Measurements from ENCODE around the gene MUC4.
"Not testable (repeated sequence)": the region's sequence is repeated elsewhere in the genome, so short reads cannot be mapped to it uniquely, and the experiment has no call there.

MUC4 gene

DNA sequence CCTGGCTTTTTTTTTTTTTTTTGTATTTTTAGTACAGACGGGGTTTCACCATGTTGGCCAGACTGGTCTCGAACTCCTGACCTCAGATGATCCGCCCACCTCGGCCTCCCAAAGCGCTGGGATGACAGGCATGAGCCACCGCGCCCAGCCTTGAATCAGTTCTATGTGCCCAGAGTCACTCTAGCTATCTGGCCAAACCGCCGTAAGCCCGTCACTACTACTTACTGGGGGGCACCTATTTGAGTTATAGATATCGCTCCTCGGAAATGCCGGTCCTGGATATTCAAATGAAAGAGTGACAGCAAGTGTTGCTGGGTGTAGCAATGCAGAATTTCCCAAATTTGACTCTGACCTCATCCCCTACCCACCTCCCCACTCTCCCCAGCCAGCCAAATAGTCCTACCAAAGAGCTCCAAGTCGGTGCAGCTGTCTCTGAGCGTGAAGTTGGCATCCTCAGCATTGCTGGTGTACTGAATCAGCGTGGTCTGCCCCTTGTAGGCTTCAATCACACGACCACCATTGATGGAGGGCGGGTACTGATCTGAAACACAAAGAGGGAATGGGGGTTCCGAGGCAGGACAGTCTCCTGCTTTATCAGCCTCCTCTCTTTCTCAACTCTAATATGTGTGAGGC is 52.9 kb downstream of the MUC4 start:
- FAIRE-seq: no peak

DNA sequence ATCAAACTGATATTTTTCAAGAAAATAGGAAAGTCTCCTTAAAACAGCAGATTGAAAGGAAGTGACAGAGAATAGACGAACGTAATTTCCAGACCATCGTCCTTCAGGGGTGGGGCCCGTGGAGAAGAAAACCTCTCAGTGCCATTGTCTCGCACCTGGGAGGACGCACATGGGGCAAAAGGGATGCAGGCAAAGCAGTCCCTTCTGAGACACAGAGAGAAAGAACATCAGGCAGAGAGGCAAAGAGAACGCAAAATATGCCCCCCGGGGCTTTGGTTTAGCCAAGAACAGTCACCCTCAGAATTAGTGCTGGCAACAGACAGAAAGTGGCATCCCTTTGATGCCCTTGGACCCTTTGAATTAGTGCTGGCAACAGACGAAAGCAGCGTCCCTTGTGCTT is 53.9 kb downstream of the MUC4 start:
- FAIRE-seq: no peak

DNA sequence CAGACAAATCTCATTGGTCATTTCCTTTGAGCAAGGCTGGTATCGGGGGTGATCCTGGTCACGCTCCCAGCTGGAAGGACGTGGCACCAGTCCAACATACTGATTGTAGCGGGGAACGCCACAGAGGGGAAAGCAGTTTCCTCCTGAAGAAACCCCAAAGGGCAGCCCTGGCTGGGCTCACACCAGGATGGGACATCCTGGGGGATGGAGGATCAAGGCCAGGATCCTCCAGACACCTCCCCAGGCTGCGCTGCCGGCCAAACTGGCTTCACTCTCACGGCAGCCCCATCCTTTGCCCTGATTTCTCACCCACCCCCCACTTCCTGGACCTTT is 54.3 kb downstream of the MUC4 start:
- FAIRE-seq: no peak

DNA sequence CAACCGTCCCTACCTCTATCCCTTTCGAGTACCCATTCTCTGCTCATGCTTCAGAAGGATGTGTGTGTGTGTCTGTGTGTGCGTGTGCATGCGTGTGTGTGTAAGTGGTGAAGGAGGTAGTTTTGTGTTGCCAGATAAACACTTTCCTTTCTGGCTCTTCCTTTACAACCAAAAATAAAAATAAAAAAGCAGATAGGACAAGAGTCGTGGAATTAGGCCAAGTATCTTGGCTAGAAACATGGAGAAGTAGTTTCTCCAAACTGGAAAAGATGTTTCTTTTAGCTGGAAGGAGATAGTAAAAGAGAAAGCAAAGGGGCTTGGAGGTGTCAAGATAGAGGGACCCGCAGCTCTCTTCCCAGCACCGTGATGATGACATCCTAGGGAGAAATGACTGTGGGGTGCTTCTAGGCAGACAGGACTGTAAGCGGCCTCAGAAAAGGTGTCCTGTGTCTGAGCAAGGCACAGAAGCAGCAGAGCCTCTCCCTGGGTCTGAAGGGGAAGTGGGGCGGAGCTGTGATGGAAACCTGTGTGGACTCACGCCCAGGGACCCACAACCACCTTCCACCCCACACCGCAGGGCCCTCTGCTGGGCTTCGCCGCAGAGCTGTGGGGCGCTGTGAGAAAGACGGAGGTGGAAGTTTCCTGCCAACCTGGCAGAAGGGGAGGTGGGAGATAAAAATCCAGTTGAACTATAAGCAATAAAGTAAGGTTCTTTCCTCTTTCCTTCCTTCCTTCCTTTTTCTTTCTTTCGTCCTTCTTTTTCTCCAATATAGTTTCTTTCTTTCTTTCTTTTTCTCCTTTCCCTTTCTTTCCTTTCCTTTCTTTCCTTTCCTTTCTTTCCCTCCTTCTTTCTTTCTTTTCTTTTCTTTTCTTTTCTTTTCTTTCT is 55.7 kb downstream of the MUC4 start:
- no peak for FAIRE-seq

DNA sequence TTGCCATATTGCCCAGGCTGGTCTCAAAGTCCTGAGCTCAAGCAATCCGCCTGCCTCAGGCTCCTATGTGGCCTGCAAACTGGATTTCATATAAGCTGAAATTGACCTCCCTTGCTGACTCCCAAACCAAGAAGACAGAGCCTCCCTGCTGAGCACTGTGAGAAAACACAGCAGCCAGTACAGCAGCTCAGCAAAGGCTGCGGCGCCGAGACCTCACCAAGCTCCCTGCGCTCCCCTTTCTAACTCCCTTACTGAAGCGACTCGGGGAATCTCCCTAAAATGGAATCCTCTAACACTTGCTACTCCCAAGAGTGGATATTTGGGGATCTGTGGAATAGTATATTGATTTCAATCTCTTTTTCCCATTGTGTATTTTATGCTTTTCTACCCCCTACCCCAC is 56.3 kb downstream of the MUC4 start:
- no peak for FAIRE-seq

DNA sequence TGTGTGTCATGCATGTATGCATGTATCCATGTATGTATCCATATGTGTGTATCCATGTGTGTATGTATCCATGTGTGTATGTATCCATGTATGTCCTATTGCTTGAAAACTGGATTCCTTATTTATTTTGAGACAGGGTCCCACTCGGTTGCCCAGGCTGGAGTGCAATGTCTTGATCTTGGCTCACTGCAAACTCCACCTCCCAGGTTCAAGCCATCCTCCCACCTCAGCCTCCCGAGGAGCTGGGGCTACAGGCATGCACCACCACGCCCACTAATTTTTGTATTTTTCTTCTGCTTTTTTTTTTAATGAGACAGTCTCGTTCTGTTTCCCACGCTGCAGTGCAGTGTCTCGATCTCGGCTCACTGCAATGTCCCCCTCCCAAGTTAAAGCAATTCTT is 56.8 kb downstream of the MUC4 start:
- FAIRE-seq: no peak

DNA sequence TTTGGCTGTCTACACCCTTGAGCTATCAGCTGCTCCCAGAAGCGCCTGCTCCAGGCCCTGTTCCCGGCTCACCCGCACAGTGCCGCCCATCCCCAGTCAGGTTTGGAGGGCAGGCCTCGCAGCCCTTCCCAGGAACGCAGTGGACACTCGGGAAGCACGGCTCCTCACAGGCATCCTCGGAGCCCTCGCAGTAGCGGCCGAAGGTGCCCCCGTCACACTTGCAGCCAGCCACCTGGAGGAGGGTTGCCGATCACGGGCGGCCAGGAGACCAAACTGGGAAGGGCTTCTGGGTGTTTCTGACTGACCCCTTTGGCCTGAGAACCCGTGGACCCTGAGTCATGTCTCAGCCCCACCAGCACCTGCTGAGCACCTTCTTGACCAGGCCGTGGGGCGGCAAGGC is 57.6 kb downstream of the MUC4 start:
- FAIRE-seq: no peak

DNA sequence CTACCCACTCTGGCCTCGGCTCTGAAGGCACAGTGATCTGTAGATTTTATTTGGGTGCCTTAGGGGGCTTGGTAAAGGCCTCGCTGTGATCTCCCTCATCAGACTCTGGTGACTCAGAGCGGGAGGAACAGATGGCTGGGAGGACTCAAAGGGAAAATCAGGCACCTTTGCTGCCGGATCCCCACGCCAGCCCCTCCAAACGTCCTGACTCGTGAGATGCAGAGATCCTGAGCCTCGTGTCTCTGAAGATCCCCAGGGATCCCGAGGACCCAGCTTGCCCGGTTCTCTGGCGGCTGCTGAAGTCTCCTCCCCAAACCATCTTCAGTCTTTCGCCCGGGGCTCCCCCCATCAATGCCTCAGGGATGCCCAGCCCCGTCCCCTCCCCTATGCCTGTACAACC is 58.1 kb downstream of the MUC4 start:
- FAIRE-seq: no peak

DNA sequence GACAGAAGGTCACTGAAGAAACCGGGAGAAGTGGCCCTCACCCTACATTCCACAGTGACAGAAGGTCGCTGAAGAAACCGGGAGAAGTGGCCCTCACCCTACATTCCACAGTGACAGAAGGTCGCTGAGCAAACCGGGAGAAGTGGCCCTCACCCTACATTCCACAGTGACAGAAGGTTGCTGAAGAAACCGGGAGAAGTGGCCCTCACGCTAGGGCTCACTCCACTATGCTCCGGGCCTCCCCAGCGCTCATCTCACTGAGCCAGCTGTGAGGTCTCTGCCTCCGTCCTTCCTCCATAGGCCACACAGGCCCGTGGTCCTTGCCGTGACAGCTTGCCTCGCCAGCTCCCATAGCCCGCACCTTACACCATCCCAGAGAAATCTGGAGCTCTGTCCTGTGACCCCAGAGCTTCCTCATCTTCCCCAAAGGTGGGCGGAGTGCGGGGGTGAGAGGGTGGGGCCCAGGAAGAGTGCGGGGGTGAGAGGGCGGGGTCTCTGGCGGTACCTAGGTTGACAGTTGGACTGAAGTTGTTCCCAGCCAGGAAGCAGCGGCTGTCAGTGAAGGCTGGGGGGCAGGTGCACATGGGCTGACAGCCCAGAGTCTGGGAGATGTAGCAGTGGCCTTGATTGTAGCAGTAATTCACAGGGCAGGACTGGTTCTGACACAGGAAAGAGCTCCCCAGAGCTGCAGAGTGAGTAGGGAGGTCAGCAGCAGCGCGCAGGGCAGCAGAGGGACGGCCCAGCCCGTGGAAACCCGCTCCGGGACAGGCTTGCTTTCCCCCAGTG is 59.0 kb downstream of the MUC4 start:
- no peak for FAIRE-seq

DNA sequence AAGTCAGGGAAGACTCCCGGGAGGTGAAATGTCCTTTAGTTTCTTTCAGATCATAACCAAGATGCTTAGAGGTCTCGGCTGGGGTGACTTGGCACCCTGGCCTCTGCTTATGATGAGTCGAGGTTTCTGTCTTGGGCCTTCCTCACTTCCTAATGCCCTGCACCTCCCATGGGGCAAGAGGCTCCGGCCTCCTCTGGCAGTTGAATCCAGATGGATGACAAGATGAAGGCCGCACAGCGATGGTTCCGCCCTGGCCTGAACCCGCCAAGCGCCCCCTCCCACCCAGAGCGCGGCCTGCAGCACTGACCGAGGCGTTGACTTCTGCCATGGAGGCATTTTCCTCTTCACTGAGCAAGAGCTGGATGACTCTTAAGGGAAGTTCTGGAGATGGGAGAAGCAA is 59.7 kb downstream of the MUC4 start:
- no peak for FAIRE-seq

DNA sequence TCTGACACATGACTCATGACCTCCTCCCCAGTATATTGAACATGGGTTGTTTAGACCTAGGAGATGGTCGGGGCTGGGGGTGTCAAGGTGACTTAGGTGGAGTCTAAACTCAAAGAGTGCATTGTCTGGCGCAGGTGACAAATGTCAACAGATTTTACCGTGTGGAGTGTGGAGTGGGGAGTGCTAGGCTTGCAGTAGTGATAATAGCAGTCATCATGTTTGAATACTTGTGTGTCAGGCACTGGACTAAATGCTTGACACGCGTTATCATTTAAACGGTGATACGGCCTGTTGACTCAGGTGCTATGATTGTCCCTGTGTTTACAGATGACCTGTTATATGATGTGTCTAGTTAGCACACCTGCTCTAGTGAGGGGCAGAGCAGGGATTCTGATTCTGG is 60.2 kb downstream of the MUC4 start:
- no peak for FAIRE-seq

DNA sequence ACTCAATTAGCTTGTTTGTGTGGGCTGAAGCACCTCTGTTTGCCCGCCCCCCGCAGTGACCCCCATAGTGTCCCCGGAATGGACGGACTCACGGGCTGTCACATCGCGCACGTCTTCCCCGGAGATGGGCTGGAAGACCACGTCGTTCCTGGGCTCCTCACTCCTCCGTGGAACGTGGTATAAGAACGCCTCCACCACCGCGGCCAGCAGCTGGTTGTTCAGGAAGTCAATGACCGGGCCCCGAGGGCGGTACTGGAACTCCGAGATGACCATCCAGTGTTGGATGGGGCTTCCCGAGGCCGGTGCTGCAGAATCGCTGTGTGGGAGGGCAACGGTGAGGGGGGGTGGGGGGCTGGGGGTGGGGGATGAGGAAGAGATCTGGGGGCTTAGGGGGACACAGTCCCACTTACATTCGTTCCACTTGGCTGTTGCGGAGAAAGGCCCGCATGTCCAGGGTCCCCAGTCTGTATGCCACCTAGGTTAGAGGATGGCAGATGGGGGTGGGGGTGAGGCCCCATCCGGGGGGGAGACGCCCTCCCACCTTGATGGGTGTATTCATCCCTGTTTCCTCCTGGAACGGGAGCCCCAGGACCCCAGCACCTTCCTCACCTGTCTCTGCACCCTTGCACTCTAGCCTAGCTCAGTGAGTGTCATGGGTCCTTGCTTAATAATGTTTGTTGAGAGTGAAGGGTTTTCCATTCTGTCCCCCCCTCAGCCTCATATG is 60.8 kb downstream of the MUC4 start:
- FAIRE-seq: no peak

DNA sequence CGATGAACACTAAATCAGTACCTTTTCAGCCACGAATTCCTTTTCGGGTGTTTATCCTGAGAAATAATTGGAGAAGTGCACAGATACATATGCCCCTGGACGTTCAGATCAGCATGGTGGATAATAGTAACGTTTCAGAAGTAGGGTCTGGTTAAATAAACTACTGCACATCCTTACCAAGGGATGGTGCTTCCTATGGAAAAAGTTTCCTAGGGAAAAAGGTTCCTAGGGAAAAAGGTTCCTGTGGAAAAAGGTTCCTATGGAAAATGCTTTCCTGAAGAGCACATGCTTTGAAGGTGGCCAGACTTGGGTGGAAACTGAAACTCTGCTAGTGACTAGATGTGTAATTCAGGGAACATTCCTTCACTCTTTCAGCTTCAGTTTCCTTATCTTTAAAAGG is 62.6 kb downstream of the MUC4 start:
- not testable (repeated sequence) for FAIRE-seq

DNA sequence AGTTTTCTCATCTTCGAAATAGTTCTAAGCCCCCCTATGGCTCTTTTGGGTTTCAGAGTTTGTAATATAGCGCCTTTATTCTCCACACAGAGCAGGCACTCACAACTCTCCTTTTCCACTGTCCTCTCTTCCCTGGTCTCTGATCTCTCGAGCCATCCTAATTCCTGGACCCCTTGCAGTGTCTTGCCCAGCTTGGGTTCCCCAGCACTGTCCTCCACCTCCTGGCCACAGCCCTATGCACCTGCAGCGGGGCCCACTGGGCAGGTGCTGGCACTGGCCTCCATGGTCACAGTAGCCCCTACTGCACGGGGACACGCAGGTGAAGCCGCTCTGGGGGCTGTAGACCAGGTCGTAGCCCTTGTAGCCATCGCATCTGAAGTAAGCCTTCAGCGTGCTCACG is 63.1 kb downstream of the MUC4 start:
- FAIRE-seq: no peak

DNA sequence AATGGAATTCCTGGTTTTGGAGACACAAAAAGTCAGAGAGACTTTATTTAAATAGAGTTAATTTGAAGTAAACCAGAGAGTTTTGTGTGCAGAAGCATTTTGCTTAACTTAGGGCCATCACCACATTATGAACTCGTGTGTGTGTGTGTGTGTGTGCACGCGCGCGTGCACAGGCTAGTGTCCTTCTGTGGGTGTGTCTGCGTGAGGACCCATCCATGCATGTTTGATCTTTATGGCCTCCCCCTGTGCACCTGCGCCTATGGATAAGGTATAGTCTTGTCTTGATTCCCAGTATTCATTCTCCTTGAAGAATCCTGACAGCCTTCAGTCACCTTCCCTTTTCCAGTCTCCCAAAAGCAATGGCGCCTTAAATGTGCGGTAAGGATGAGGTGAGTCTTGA is 65.0 kb downstream of the MUC4 start:
- no peak for FAIRE-seq

DNA sequence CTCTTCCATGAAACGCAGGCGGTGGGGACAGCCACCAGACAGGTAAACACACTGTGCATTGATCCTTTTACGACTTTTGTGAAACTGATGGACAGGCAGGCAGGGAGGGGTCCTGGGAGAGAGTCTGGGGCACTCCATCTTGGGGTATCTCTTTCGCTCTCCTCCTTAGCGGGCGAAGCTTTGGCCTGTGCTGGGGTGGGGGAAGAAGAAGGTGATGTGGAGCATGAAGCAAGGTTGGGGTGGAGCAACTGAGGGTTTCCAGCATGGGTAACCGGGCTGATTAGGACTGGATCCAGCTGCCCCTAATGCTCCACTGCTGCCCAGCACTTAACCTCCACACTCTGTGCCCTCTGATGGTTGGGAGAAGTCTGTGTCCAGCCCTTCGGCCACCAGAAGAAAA is 65.4 kb downstream of the MUC4 start:
- no peak for FAIRE-seq

DNA sequence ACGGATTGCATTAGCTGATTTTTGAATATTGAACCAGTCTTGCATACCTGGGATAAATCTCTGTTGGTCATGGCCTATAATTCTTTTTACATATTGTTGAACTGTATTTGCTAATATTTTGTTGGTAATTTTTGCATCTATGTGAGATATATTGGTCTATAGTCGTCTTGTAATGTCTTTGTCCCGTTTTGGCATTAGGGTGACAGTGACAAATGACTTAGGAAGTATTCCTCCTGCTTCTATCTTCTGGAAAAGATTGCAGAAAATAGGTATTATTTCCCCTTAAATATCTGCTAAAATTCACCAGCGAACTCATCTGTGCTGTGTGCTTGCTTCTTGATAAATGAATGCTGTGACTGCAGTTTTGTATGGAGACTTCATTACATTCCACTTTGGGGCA is 67.3 kb downstream of the MUC4 start:
- no peak for FAIRE-seq

DNA sequence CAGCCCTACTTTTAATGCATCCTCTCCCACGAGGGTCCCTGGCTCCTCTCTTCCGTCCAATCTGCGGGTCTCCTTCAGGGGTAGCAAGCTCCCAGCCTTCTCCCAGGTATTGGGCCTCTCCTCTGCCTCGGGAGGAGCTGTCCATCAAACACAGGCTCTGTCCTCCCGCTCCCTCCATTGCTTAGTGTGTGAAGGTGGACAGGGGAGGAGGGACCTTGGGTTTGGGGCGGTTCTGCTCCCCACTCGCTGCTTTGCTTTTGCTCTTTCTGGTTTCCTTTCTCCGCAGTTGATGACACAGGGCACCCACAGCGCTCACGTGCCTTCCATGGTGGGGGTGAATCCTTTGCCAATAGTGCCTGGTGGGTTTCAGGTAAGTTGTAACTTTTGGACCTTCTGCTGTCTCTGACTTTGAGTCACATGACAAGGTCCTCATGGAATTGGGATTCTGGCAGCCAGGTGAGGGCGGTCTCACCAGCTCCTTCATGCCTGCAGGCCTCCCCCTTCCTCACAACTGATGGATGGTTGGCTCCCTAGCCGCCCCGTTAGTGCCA is 72.1 kb downstream of the MUC4 start:
- FAIRE-seq: no peak

DNA sequence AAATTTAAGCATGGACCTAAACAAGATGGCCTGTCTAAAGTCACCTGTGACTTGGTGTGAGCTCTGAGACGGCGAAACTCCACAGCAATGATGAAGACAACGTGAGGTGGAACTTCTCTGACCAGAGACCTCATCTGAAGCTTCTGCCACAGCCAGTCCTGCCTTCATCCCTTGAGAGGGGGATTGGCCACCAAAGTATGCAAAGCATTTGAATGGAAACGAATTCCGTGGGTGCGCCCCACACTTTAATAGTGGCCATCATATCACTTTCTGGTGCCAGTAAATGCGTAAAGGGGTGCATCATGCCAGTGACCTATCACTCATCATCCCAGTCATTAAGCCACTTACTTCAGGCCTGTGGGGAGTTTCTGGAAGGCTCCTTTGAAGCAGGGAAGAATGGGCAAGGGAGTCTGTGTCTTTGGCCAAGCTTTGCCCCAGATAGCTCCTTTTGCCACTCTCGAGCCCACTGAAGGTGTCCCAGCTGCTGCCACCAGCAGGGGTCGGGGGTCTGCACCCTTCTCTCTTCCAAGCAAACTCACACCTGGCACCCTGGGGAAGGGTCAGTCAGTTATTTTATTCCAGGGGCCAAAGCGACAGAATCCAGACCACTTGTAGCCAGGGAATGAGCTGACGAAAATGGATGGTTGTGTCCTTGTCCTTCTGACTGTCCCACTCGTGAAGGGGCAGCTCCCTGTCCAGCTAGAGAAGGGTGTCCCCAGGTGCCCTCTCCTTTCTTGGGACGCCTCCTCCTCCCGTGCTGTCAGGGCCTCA is 73.3 kb downstream of the MUC4 start:
- no peak for FAIRE-seq

DNA sequence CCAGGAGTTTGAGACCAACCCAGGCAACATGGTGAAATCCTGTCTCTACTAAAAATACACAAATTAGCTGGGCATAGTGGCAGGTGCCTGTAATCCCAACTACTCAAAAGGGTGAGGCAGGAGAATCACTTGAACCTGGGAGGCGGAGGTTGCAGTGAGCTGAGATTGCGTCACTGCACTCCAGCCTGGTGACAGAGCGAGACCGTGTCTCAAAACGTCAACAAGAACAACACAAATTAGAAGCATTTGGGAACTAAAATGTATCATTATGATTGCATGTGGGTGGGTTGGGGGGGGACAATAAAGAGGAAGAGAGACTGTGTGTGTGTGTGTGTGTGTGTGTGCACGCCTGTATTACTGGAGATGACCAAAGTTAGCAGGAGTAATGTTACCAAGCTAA is 73.9 kb downstream of the MUC4 start:
- FAIRE-seq: not testable (repeated sequence)

DNA sequence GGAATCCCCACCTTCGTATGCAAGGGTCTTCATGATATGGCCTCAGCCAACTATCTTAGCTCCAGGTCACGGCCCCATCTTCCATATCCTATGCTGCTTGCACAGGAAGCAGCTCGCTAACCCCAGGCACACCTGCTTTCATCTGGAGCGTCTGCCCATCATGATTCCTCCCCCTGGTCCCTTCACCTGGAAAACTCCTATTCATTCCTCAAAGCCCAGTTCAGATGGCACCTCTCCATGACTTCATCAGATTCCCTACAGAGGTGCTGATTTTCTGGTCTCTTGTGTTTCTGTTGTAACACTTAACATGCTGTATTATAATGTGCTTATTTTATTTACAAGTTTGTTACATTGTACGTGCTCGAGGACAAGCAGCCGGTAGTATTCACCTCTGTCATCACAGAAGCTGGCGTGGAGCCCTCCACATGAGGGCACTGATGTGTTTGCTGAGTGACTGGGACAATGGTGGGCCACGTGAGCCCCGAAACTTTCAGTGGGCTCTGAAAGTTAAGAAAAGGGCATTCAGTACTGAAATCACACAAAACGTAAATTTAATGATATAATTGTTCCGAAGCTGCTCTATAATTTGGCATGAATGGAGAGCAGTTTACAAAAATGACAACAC is 74.8 kb downstream of the MUC4 start:
- no peak for FAIRE-seq

Measured in endometrium (tissue), 2 donors.